Right atrium auricular region (tissue), 2 donors: ENCODE results near the gene ACAP3. TPM values are rescaled to one million over a fixed set of nuclear protein-coding genes. Genes with fewer than 3 reads are reported as not detected.

Experiments used
- DNase-seq: peaks from one replicate; pipeline ENCODE4 v3.0.0-alpha.2; 2019; ENCODE audit warnings: low spot score
- H3K27ac ChIP-seq, 2 donors: fragments of 200-600 bp; sonication (generic); 1 replicate in 1 of 2; 2 replicates in 1 of 2; pipeline ENCODE4 v1.5.1; 2016 to 2019
- H3K27me3 ChIP-seq, 2 donors: fragments of 200-600 bp; sonication (generic); one replicate each; pipeline versions ENCODE4 v1.5.1 to v1.6.0; 2017 to 2019
- H3K36me3 ChIP-seq: fragments of 200-600 bp; sonication (generic); one replicate; pipeline ENCODE4 v1.5.1; 2016
- H3K4me1 ChIP-seq, 2 donors: fragments of 200-600 bp; sonication (generic); one replicate each; pipeline versions ENCODE4 v1.5.1 to v1.6.0; 2017 to 2019
- H3K4me3 ChIP-seq, 2 donors: fragments of 200-600 bp; sonication (generic); 1 replicate in 1 of 2; 2 replicates in 1 of 2; pipeline ENCODE4 v1.5.1; 2017 to 2019; ENCODE audit warnings: mild to moderate bottlenecking in 1 of 2, moderate library complexity in 1 of 2
- H3K9me3 ChIP-seq, 2 donors: fragments of 200-600 bp; sonication (generic); one replicate each; pipeline ENCODE4 v1.5.1; 2019
- total RNA-seq, 2 donors: library from RNA; depleted of rRNA; stranded (reverse); fragments of >200 nt; gene quantifications; one replicate each; pipeline ENCODE4 v1.1.0, GENCODE V29; 2016
- TF ChIP-seq, protein P1 (sequence below), 2 donors: fragments of 200-600 bp; sonication (generic); IDR thresholded peaks; one replicate each; pipeline ENCODE4 v1.5.1; 2019; ENCODE audit warnings: antibody characterized with exemption in 2 of 2

Gene ACAP3
- total RNA-seq, 2 donors from 2014 or later, result 19.5 to 20.4 TPM

DNA sequence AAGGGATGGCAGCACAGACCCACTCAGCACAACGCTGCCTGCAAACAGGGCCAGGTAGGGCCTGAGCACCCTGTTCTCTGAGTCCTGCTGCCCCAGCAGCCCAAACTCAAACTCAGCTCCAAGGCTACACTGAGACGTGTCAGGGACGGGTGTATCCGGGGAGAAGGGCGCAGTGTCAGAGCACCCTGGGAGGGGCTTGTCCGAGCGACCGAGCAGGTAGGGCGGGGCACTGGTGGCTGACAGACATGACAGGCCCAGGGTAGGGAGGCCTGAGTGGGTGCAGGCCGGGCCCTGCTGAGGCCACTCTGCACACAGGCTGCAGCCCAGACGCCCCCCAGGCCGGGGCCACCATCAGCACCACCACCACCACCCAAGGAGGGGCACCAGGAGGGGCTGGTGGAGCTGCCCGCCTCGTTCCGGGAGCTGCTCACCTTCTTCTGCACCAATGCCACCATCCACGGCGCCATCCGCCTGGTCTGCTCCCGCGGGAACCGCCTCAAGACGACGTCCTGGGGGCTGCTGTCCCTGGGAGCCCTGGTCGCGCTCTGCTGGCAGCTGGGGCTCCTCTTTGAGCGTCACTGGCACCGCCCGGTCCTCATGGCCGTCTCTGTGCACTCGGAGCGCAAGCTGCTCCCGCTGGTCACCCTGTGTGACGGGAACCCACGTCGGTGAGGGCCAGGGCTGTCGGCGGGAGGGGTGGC, 22.0 kb downstream of the ACAP3 start:
- Histone ChIP-seq H3K27me3 (peaks cover 0 to 8% of the 10 kb centered on the region in 2 donors), H3K36me3 (no peaks in the 10 kb centered on the region), H3K27ac (no peak overlapping the region), H3K4me1 (peaks cover 0 to 14% of the 10 kb centered on the region in 2 donors), H3K4me3 (no peak overlapping the region), H3K9me3 (no peaks in the 10 kb centered on the region)
- TF ChIP-seq, protein P1, sequence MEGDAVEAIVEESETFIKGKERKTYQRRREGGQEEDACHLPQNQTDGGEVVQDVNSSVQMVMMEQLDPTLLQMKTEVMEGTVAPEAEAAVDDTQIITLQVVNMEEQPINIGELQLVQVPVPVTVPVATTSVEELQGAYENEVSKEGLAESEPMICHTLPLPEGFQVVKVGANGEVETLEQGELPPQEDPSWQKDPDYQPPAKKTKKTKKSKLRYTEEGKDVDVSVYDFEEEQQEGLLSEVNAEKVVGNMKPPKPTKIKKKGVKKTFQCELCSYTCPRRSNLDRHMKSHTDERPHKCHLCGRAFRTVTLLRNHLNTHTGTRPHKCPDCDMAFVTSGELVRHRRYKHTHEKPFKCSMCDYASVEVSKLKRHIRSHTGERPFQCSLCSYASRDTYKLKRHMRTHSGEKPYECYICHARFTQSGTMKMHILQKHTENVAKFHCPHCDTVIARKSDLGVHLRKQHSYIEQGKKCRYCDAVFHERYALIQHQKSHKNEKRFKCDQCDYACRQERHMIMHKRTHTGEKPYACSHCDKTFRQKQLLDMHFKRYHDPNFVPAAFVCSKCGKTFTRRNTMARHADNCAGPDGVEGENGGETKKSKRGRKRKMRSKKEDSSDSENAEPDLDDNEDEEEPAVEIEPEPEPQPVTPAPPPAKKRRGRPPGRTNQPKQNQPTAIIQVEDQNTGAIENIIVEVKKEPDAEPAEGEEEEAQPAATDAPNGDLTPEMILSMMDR (IDR thresholded peaks at IDR 0.05), result no peak
- DNase-seq, result no peak

DNA sequence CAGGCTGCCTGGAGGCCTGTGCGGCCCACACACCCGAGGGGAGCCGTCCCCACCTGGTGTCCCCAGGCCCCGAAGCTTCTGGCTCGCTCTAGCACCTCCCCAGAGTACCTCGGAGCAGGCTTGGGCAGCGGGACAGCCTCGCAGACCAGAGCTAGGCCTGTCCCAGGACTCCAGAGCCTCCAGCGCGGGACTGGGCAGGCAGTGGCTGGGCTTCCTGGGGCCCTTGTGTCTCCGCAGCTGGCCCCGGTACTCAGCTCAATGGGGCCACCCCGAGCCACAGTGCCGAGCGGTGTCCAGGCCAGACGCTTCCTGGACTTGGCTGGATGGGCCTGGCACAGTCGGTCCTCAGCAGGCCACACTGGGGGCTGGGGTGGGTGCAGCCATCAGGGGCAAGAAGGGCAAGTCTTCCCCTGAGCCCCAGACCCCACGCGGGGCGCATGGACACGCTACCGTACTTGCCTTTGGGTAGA, 22.6 kb downstream of the ACAP3 start:
- H3K36me3 ChIP-seq, result no peaks in the 10 kb centered on the region
- H3K27me3 ChIP-seq, result peaks cover 0 to 8% of the 10 kb centered on the region in 2 donors
- DNase-seq, result no peak
- TF ChIP-seq, protein P1 (IDR thresholded peaks at IDR 0.05), result no peak
- H3K27ac ChIP-seq, result no peak overlapping the region
- no peaks in the 10 kb centered on the region for H3K9me3 ChIP-seq
- H3K4me3 ChIP-seq, result no peak overlapping the region
- peaks cover 0 to 9% of the 10 kb centered on the region in 2 donors for H3K4me1 ChIP-seq

DNA sequence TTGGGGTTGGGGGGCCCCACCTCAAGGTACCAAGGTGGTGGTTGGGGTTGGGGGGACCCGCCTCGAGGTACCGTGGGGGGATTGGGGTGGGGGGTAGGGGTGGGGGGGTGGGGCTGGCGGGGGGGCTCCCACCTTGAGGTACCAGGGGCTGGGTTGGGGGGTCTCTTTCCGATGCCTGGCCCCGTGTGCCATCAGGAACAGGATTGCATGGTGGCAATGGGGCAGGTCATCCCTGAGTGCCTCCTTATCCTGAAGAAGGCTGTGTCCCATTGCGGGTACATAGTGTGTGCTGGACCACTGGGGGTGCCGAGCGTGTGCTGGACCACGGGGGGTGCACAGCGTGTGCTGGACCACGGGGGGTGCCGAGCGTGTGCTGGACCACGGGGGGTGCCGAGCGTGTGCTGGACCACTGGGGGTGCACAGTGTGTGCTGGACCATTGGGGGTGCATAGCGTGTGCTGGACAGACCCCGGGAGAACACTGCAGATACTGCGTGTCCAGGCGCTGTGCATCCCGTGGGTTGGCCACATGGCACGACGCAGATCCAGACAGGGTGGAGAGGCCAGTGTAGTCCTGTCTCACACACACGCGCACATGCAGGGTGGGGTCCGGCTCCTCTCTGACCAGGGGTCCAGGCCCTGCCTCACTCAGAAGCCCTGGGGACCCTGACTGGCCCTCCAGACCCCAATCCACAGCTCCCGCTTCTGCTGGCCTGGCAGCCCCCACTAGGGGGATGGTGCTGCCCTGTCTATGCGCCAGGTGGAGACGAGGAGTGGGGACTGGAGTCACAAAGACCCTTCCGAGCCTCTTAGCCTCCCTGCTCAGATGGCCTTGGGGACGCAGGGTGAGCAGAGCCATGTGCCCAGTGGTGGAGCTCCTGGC, 23.3 kb downstream of the ACAP3 start:
- DNase-seq, result no peak
- H3K9me3 ChIP-seq, result no peaks in the 10 kb centered on the region

DNA sequence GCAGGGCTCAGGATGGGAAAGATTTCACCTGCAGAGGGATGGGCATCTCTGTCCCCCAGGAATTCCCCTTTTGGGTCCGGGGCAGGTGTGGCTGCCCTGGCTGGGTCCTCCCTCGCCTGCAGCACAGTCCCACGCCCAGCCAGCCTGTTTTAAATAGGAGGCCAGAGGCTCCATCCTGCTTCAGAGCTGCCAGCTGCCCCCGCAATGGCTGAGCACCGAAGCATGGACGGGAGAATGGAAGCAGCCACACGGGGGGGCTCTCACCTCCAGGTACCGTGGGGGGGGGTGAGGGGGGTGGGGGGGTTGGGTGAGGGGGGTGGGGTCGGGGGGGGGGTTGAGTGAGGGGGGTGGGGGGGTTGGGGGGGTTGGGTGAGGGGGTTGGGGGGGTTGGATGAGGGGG, 23.9 kb downstream of the ACAP3 start:
- no peak overlapping the region for H3K27ac ChIP-seq
- H3K36me3 ChIP-seq, result no peaks in the 10 kb centered on the region
- TF ChIP-seq, protein P1 (IDR thresholded peaks at IDR 0.05), result no peak
- H3K4me3 ChIP-seq, result no peak overlapping the region
- H3K27me3 ChIP-seq, result peaks cover 0 to 8% of the 10 kb centered on the region in 2 donors
- DNase-seq, result no peak
- peaks cover 0 to 9% of the 10 kb centered on the region in 2 donors for H3K4me1 ChIP-seq
- H3K9me3 ChIP-seq, result no peaks in the 10 kb centered on the region

More for the DNA sequence above, 23.3 kb downstream of the ACAP3 start:
- Histone ChIP-seq H3K4me3 (no peak overlapping the region), H3K27ac (no peak overlapping the region), H3K36me3 (no peaks in the 10 kb centered on the region), H3K4me1 (peaks cover 0 to 9% of the 10 kb centered on the region in 2 donors), H3K27me3 (peaks cover 0 to 8% of the 10 kb centered on the region in 2 donors)
- TF ChIP-seq, protein P1 (IDR thresholded peaks at IDR 0.05), result no peak

DNA sequence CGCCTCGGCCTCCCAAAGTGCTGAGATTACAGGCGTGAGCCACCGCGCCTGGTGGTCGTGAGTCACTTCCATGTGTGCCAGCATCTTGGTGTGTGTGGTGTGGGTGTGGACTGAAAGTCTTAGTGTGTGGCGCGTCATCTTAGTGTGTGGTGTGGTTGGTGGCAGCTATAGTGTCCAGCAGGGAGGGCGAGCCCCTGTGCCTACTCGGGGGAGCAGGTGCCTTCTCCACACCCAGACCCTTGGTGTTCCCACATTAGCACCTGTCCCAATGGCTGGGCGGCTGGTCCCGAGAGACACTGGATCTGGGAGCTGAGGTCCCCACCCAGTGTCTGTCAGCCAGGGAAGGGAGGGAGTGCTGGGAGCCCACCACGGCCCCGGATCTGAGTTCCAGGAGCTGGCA, 24.7 kb downstream of the ACAP3 start:
- Histone ChIP-seq H3K4me3 (no peak overlapping the region), H3K27ac (no peak overlapping the region), H3K27me3 (peaks cover 0 to 8% of the 10 kb centered on the region in 2 donors), H3K36me3 (no peaks in the 10 kb centered on the region), H3K4me1 (peaks cover 0 to 9% of the 10 kb centered on the region in 2 donors), H3K9me3 (no peaks in the 10 kb centered on the region)
- TF ChIP-seq, protein P1 (IDR thresholded peaks at IDR 0.05), result no peak
- no peak for DNase-seq
